ENCODE results near the gene KCNJ1. TPM values are rescaled to one million over a fixed set of nuclear protein-coding genes. Genes with fewer than 3 reads are reported as not detected.

KCNJ1 gene
- total RNA-seq, 1 donor from 2014 or later: not detected

DNA sequence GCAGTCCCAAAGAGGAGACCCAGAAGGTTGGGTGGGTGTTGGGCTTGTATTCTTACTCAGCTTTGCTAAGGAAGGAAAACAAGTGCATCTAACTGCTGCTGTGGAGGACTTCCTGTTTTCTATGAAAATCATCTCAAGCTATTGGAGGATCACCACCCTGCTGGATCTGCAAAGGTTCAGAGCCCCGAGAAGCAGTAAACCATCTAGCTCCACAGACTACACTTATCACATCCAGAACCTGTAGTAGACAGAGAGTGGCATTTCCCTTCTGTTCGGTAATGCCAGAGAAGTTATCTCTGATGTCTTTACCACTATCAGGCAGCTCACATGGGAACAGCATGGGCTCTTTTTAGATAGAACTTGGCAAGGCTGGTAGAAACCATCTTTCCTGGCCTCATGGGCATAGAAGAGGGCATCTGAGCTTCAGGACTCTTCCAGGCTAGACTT, 21.7 kb downstream of the KCNJ1 start:
- H3K9me3 ChIP-seq (replicated peaks): no peaks in the 10 kb centered on the region
- H3K27me3 ChIP-seq (ENCODE audit: low read depth): no peaks in the 10 kb centered on the region
- no peak overlapping the region for H3K4me3 ChIP-seq
- DNase-seq: no peak
- H3K27ac ChIP-seq (replicated peaks): no peak overlapping the region
- intact Hi-C loops (cut with micrococcal nuclease): loop anchor here (10.0 kb wide), 1 partner anchor 681 kb away; no protein-coding TSS in a partner anchor
- peaks cover 16% of the 10 kb centered on the region for H3K4me1 ChIP-seq
- no peaks in the 10 kb centered on the region for H3K36me3 ChIP-seq
- TF ChIP-seq, protein P1, sequence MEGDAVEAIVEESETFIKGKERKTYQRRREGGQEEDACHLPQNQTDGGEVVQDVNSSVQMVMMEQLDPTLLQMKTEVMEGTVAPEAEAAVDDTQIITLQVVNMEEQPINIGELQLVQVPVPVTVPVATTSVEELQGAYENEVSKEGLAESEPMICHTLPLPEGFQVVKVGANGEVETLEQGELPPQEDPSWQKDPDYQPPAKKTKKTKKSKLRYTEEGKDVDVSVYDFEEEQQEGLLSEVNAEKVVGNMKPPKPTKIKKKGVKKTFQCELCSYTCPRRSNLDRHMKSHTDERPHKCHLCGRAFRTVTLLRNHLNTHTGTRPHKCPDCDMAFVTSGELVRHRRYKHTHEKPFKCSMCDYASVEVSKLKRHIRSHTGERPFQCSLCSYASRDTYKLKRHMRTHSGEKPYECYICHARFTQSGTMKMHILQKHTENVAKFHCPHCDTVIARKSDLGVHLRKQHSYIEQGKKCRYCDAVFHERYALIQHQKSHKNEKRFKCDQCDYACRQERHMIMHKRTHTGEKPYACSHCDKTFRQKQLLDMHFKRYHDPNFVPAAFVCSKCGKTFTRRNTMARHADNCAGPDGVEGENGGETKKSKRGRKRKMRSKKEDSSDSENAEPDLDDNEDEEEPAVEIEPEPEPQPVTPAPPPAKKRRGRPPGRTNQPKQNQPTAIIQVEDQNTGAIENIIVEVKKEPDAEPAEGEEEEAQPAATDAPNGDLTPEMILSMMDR (IDR thresholded peaks at IDR 0.05; ENCODE audit: borderline replicate concordance): no peak

DNA sequence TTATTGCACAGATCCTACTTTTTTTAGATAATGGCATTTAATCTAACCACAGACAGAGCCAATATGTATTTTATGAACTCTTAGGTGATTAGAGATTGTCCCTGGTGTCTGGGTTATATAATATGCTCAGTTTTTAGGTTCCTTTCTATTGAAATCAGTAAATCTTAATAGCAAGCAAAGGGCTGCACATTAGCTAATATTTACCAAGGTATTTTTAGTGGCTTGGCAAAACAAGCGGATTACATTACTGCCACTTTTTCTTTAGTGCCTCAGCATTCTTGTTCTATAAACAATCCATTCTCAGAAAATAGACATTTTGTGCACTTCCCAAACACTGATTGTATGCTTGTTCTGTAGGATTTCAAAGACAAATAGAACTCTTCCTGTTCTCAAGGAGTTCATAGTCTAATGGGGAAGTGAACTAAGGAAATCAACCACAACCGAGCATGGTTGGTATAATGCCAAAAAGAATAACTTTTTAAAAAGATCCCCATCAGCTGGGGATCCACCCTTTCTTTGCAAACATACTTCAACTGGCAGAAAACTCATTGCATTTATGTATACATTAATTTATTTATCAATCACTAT, 23.8 kb downstream of the KCNJ1 start:
- H3K27me3 ChIP-seq (ENCODE audit: low read depth): no peaks in the 10 kb centered on the region
- TF ChIP-seq, protein P1 (IDR thresholded peaks at IDR 0.05; ENCODE audit: borderline replicate concordance): no peak
- no peaks in the 10 kb centered on the region for H3K9me3 ChIP-seq (replicated peaks)
- no peak for DNase-seq
- H3K27ac ChIP-seq (replicated peaks): peak overlapping the region; percentile 29
- H3K4me1 ChIP-seq: peaks cover 16% of the 10 kb centered on the region
- no peak overlapping the region for H3K4me3 ChIP-seq
- intact Hi-C loops (cut with micrococcal nuclease): loop anchor here (10.0 kb wide), 1 partner anchor 678 kb away; no protein-coding TSS in a partner anchor
- H3K36me3 ChIP-seq: no peaks in the 10 kb centered on the region

DNA sequence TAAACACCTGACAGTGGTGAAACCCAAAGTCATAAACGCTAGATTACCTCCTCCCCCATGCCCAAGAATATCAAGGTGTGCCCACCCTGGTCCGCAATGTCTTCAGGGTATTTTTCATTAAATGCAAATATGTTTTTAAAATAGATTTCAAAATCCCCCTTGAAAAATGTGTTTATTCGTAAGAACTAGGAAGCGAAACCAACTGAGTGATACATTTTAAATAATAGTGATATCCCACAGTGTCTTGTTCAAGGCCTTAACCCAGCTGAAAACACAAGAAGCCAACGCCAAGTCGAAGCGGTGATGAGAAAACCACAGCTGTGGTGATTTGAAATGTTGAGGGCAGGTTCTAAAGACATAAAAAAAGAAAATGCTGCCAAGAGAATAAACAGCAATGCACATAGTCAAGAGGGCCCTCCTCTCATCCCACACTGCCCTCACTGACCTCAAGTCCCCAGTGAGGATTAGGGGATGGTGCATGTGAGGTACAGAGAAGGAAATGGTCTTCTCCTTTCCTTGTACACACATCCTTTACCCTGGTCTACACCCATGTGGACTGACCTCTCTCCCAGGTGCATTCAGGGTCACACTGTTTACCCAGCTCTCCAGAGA, 25.5 kb downstream of the KCNJ1 start:
- DNase-seq: no peak
- H3K4me3 ChIP-seq: no peak overlapping the region
- no peak overlapping the region for H3K27ac ChIP-seq (replicated peaks)
- intact Hi-C loops (cut with micrococcal nuclease): loop anchor here (10.0 kb wide), 1 partner anchor 677 kb away; no protein-coding TSS in a partner anchor
- no peaks in the 10 kb centered on the region for H3K36me3 ChIP-seq
- TF ChIP-seq, protein P1 (IDR thresholded peaks at IDR 0.05; ENCODE audit: borderline replicate concordance): no peak
- no peaks in the 10 kb centered on the region for H3K9me3 ChIP-seq (replicated peaks)
- H3K27me3 ChIP-seq (ENCODE audit: low read depth): no peaks in the 10 kb centered on the region
- peaks cover 34% of the 10 kb centered on the region for H3K4me1 ChIP-seq

DNA sequence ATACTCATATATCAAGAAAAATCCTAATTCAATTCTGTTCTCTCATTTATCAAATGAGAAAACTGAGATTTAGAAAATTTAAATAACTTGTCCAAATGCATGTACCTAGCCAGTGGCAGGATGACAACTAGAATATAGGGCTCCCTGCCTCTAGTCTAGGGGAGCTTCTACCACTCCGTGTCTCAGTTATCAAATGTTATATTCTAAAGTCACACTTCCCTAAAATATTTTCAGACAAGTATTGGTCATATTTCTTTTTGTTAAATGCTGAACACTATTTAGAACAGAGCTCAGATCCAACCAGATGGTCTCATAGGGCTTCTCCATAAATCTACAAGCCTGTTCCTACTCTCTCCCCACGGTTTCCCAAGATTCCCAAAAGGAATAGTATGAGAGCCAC, 26.3 kb downstream of the KCNJ1 start:
- no peak overlapping the region for H3K27ac ChIP-seq (replicated peaks)
- intact Hi-C loops (cut with micrococcal nuclease): loop anchor here (10.0 kb wide), 1 partner anchor 676 kb away; no protein-coding TSS in a partner anchor
- TF ChIP-seq, protein P1 (IDR thresholded peaks at IDR 0.05; ENCODE audit: borderline replicate concordance): no peak
- H3K27me3 ChIP-seq (ENCODE audit: low read depth): no peaks in the 10 kb centered on the region
- DNase-seq: no peak
- no peaks in the 10 kb centered on the region for H3K9me3 ChIP-seq (replicated peaks)
- H3K4me1 ChIP-seq: peaks cover 39% of the 10 kb centered on the region
- H3K4me3 ChIP-seq: no peak overlapping the region
- H3K36me3 ChIP-seq: no peaks in the 10 kb centered on the region

DNA sequence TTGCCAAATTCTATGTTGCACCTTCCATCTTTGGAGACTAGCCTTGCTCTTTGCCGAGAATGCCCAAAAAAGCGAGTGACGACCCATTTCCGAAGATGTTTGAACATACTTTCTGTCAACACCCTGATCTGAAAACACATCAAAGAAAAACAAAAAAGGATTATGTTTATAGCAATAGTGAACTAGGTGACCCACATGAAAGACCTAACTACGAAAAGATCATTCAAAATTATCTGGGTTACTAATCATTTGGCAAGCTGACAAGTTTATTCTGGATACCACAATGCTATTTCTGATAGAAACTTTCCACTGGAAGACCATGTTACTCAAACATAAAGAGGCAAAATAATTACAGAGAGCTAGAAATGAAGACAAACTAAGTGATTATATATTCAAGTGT, 27.0 kb downstream of the KCNJ1 start:
- intact Hi-C loops (cut with micrococcal nuclease): loop anchor here (10.0 kb wide), 1 partner anchor 675 kb away; no protein-coding TSS in a partner anchor
- DNase-seq: no peak

More for the DNA sequence above, 27.0 kb downstream of the KCNJ1 start:
- H3K4me3 ChIP-seq: no peak overlapping the region
- peaks cover 39% of the 10 kb centered on the region for H3K4me1 ChIP-seq
- H3K27me3 ChIP-seq (ENCODE audit: low read depth): no peaks in the 10 kb centered on the region
- H3K36me3 ChIP-seq: no peaks in the 10 kb centered on the region
- H3K27ac ChIP-seq (replicated peaks): no peak overlapping the region
- TF ChIP-seq, protein P1 (IDR thresholded peaks at IDR 0.05; ENCODE audit: borderline replicate concordance): no peak
- no peaks in the 10 kb centered on the region for H3K9me3 ChIP-seq (replicated peaks)
